Urinary bladder (tissue), 4 donors: ENCODE results near the gene CAPN5. TPM values are rescaled to one million over a fixed set of nuclear protein-coding genes. Genes with fewer than 3 reads are reported as not detected.

Experiments
- DNase-seq: peaks from one replicate; pipeline ENCODE4 v3.0.0-alpha.2; 2015; ENCODE audit errors: extremely low spot score
- H3K27ac ChIP-seq: one replicate; pipeline ENCODE4 v1.5.1; 2013; ENCODE audit warnings: low read depth, mild to moderate bottlenecking, moderate library complexity
- H3K36me3 ChIP-seq: one replicate; pipeline ENCODE4 v1.6.1; 2013; ENCODE audit warnings: mild to moderate bottlenecking, moderate library complexity; ENCODE audit not compliant: insufficient read depth
- H3K4me1 ChIP-seq: one replicate; pipeline ENCODE4 v1.6.1; 2013; ENCODE audit warnings: mild to moderate bottlenecking, moderate library complexity; ENCODE audit not compliant: insufficient read depth
- H3K4me3 ChIP-seq: one replicate; pipeline ENCODE4 v1.5.1; 2013; ENCODE audit warnings: low read depth, low read length
- WGBS: extraction: QIAGEN DNeasy Blood & Tissue Kit; methylation state at CpG from one replicate; pipeline ENCODE4 v1.1.7; 2013; 5-methylcytosine and 5-hydroxymethylcytosine counted together
- polyA plus RNA-seq: library from polyadenylated mRNA; stranded (reverse); fragments of 200-250 nt; gene quantifications from one replicate; pipeline ENCODE4 v1.2.3, GENCODE V29; 2013
- total RNA-seq: library from RNA; depleted of rRNA; stranded (reverse); fragments of >200 nt; gene quantifications from one replicate; pipeline ENCODE4 v1.2.3, GENCODE V29; 2014
- donor health status: healthy with polysubstance abuse.
- donor health status: healthy.

CAPN5 gene
- total and polyA plus RNA-seq, 2 donors, result 14.8 to 17.8 TPM

DNA sequence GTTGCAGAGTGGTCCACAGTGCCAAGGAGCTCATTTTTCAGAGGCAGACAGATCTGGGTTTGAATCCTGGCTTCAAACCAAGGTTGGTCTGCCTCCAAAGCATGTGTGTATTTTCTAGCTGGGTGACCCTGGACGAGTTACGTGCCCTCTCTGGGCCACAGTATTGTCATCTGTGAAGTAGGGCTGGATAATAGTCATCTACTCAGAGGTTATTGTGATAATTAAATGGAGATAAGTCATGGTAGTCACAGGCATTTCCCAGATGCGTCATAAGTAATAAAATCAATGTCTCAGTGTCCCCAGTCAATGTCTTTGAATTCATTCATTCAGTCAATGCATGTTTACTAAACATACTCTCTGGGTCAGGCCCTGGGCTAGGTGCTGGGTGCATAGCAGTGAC lies 44.5 kb downstream of the CAPN5 start:
- Histone ChIP-seq H3K4me3 (no peak overlapping the region), H3K27ac (no peak overlapping the region), H3K36me3 (no peaks in the 10 kb centered on the region), H3K4me1 (no peaks in the 10 kb centered on the region)
- 80% methylated on average over 3 of the region's 3 CpGs for WGBS
- DNase-seq, result no peak

DNA sequence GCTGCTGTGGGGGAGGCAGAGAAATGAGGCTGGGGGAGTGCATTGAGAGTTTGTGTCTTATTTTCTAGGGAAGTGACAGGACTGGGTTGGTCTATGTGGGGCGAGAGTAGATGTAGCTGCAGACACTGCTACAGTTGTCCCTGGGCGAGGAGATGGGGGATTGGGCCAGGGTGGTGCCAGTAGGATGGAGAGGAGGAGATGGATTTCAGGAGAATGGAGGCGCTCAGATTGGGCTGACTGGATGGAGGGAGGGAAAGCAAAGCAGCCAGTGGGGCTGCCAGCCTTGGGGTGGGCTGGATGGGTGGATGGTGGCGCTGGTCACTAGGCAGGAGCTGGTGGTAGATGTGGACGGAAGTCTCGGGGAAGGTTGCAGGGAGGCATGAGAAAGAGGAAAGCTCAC lies 45.2 kb downstream of the CAPN5 start:
- H3K4me1 ChIP-seq, result no peaks in the 10 kb centered on the region
- WGBS, result 97% methylated on average over 6 of the region's 6 CpGs
- H3K27ac ChIP-seq, result no peak overlapping the region
- no peak for DNase-seq
- H3K36me3 ChIP-seq, result no peaks in the 10 kb centered on the region
- H3K4me3 ChIP-seq, result no peak overlapping the region

- DNase-seq, result no peak
- H3K27ac ChIP-seq, result no peak overlapping the region
- no peak overlapping the region for H3K4me3 ChIP-seq
- H3K36me3 ChIP-seq, result no peaks in the 10 kb centered on the region
- WGBS, result 96% methylated on average over 20 of the region's 20 CpGs
- no peaks in the 10 kb centered on the region for H3K4me1 ChIP-seq
Observed at GRCh38 chr11:77112641-77113381, 46.0 kb downstream of the CAPN5 start.

GRCh38 chr11:77113382-77114088 lies 46.8 kb downstream of the CAPN5 start:
- 74% methylated on average over 8 of the region's 8 CpGs for WGBS

GRCh38 chr11:77114089-77114463 lies 47.3 kb downstream of the CAPN5 start:
- 97% methylated on average over 13 of the region's 13 CpGs for WGBS
- no peaks in the 10 kb centered on the region for H3K4me1 ChIP-seq
- no peak overlapping the region for H3K27ac ChIP-seq
- H3K36me3 ChIP-seq, result no peaks in the 10 kb centered on the region
- H3K4me3 ChIP-seq, result no peak overlapping the region
- DNase-seq, result no peak

More at GRCh38 chr11:77113382-77114088, 46.8 kb downstream of the CAPN5 start:
- H3K4me1 ChIP-seq, result no peaks in the 10 kb centered on the region
- no peak overlapping the region for H3K4me3 ChIP-seq
- DNase-seq, result no peak
- H3K27ac ChIP-seq, result no peak overlapping the region
- no peaks in the 10 kb centered on the region for H3K36me3 ChIP-seq

GRCh38 chr11:77115181-77115611 lies 48.4 kb downstream of the CAPN5 start:
- WGBS, result 97% methylated on average over 16 of the region's 16 CpGs
- no peak overlapping the region for H3K27ac ChIP-seq
- no peaks in the 10 kb centered on the region for H3K36me3 ChIP-seq
- no peaks in the 10 kb centered on the region for H3K4me1 ChIP-seq
- H3K4me3 ChIP-seq, result no peak overlapping the region
- no peak for DNase-seq

GRCh38 chr11:77115956-77116355 lies 49.2 kb downstream of the CAPN5 start:
- DNase-seq, result no peak
- peaks cover 4% of the 10 kb centered on the region for H3K36me3 ChIP-seq
- H3K27ac ChIP-seq, result no peak overlapping the region
- 92% methylated on average over 15 of the region's 15 CpGs for WGBS
- H3K4me3 ChIP-seq, result no peak overlapping the region
- H3K4me1 ChIP-seq, result no peaks in the 10 kb centered on the region

- Histone ChIP-seq H3K4me1 (no peaks in the 10 kb centered on the region), H3K27ac (no peak overlapping the region), H3K36me3 (peaks cover 4% of the 10 kb centered on the region), H3K4me3 (no peak overlapping the region)
- whole genome bisulfite sequencing, result 75% methylated on average over 7 of the region's 7 CpGs
- DNase-seq, result no peak
Observed at GRCh38 chr11:77117492-77117891, 50.7 kb downstream of the CAPN5 start.

- Histone ChIP-seq H3K36me3 (peaks cover 4% of the 10 kb centered on the region), H3K4me3 (no peak overlapping the region), H3K27ac (no peak overlapping the region), H3K4me1 (no peaks in the 10 kb centered on the region)
- WGBS, result 94% methylated on average over 17 of the region's 17 CpGs
- no peak for DNase-seq
Observed at GRCh38 chr11:77118086-77118485, 51.3 kb downstream of the CAPN5 start.

DNA sequence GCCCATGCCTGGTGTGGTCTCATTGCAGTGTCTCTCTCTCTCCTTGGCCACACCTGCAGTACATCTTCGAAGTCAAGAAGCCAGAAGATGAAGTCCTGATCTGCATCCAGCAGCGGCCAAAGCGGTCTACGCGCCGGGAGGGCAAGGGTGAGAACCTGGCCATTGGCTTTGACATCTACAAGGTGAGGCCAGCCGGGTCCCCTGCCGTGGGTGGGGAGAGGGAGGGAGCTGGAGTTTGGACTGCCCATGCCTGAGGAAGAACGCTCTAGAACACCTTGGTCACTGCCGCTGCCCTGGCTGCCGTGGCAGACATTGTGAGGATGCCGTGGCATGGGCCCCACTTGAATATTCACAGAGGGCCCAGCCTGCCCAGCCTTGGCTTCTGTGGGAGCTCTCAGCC lies 52.2 kb downstream of the CAPN5 start:
- no peak overlapping the region for H3K4me3 ChIP-seq
- H3K27ac ChIP-seq, result no peak overlapping the region
- no peak for DNase-seq
- no peaks in the 10 kb centered on the region for H3K4me1 ChIP-seq
- H3K36me3 ChIP-seq, result peaks cover 4% of the 10 kb centered on the region
- 90% methylated on average over 12 of the region's 12 CpGs for WGBS

DNA sequence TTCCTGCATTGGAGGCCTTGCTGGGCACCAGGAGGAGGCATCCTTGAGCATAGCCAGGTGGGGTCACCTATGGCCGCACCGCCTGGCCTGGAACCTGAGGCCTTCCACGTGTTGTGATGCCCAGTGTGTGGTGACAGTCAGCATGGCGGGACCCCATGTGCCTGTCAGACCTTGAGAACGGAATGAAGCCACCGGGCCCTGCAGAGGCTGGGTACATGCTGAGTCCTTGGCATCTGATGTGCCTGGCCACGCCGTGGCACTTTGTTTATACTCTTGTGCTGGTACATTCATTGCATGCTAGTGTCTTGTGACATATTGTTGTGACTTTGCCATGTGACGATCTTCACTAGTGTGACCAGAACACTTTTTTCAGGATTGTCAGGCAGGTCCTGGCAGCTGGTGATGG lies 52.8 kb downstream of the CAPN5 start:
- DNase-seq, result no peak
- Histone ChIP-seq H3K4me3 (no peak overlapping the region), H3K27ac (no peak overlapping the region), H3K36me3 (peaks cover 4% of the 10 kb centered on the region), H3K4me1 (no peaks in the 10 kb centered on the region)
- 93% methylated on average over 9 of the region's 9 CpGs for WGBS

- H3K27ac ChIP-seq, result no peak overlapping the region
- 92% methylated on average over 19 of the region's 19 CpGs for WGBS
- H3K36me3 ChIP-seq, result peaks cover 4% of the 10 kb centered on the region
- DNase-seq, result no peak
- H3K4me3 ChIP-seq, result no peak overlapping the region
- no peaks in the 10 kb centered on the region for H3K4me1 ChIP-seq
Observed at GRCh38 chr11:77120571-77120970, 53.8 kb downstream of the CAPN5 start.

GRCh38 chr11:77121096-77121640 lies 54.4 kb downstream of the CAPN5 start:
- WGBS, result 92% methylated on average over 10 of the region's 10 CpGs
- Histone ChIP-seq H3K4me3 (no peak overlapping the region), H3K4me1 (no peaks in the 10 kb centered on the region), H3K36me3 (peaks cover 4% of the 10 kb centered on the region), H3K27ac (no peak overlapping the region)
- DNase-seq, result no peak
